Measurements from ENCODE around the gene ZDHHC11. TPM values are rescaled to one million over a fixed set of nuclear protein-coding genes. Genes with fewer than 3 reads are reported as not detected.
"Not testable (repeated sequence)": the region's sequence is repeated elsewhere in the genome, so short reads cannot be mapped to it uniquely, and the experiment has no call there.

ZDHHC11 gene
- polyA plus RNA-seq, 3 donors = 3.5 to 5.9 (median 4.2) TPM

GRCh38 chr5:750226-750625 lies 100.6 kb downstream of the ZDHHC11 start:
- not testable (repeated sequence) for DNase-seq (ENCODE audit: low read depth in 3 of 3, low spot score in 2 of 3)

GRCh38 chr5:749101-749670 lies 101.6 kb downstream of the ZDHHC11 start:
- no peak for DNase-seq (ENCODE audit: low read depth in 3 of 3, low spot score in 2 of 3)

GRCh38 chr5:748011-748980 lies 102.5 kb downstream of the ZDHHC11 start:
- DNase-seq (ENCODE audit: low read depth in 3 of 3, low spot score in 2 of 3) = not testable (repeated sequence)

GRCh38 chr5:747303-747844 lies 103.4 kb downstream of the ZDHHC11 start:
- DNase-seq (ENCODE audit: low read depth in 3 of 3, low spot score in 2 of 3) = not testable (repeated sequence)

GRCh38 chr5:746258-746761 lies 104.5 kb downstream of the ZDHHC11 start:
- no peak for DNase-seq (ENCODE audit: low read depth in 3 of 3, low spot score in 2 of 3)

Other genes with a start within 250 kb of the ZDHHC11 start
- 1 to 10 TPM; 7.6 to 8.6 (median 7.8) TPM for gene CEP72, start 238.6 kb downstream of the ZDHHC11 start, polyA plus RNA-seq (ENCODE audit: insufficient read length in 3 of 3)
- 1 to 10 TPM; 2.9 to 5.5 (median 3.9) TPM for gene TPPP, start 157.6 kb downstream of the ZDHHC11 start, polyA plus RNA-seq (ENCODE audit: insufficient read length in 3 of 3)
- gene ZDHHC11B, start 66.3 kb downstream of the ZDHHC11 start, polyA plus RNA-seq (ENCODE audit: insufficient read length in 3 of 3) = 1 to 10 TPM; 4.3 to 5.4 (median 4.4) TPM
- gene BRD9, start 41.8 kb upstream of the ZDHHC11 start, polyA plus RNA-seq (ENCODE audit: insufficient read length in 3 of 3) = 10 to 100 TPM; 35.0 to 38.9 (median 36.4) TPM
- gene TRIP13, start 41.9 kb upstream of the ZDHHC11 start, polyA plus RNA-seq (ENCODE audit: insufficient read length in 3 of 3) = 10 to 100 TPM; 13.9 to 16.3 (median 16.3) TPM
- gene NKD2, start 157.8 kb upstream of the ZDHHC11 start, polyA plus RNA-seq (ENCODE audit: insufficient read length in 3 of 3) = 10 to 100 TPM; 12.9 to 16.9 (median 16.5) TPM

Data from right renal cortex interstitium (tissue), 3 donors.